WTC11 (cell line): ENCODE measurements around the gene CNTN5. TPM values are rescaled to one million over a fixed set of nuclear protein-coding genes. Genes with fewer than 3 reads are reported as not detected.

Experiments
- ATAC-seq: fragments of 200-7000 bp; cut with Tn5 transposase; 2 replicates; pipeline ENCODE4 v1.10.0; 2021; ENCODE audit warnings: mild to moderate bottlenecking, moderate library complexity
- CTCF ChIA-PET: fragments of 300-600 bp; sonication (Branson Sonifier 250); formaldehyde crosslinking; loops from one replicate; lab custom pipeline; 2021; ENCODE audit warnings: antibody characterized with exemption; lab: Charles Lee
- POLR2A ChIA-PET: fragments of 350-600 bp; sonication (Branson Sonifier 250); formaldehyde crosslinking; loops from one replicate; lab custom pipeline; 2021; ENCODE audit warnings: antibody characterized with exemption; lab: Charles Lee
- DNase-seq: peaks from one replicate; pipeline ENCODE4 v3.0.0; 2021; ENCODE audit warnings: low spot score
- H3K27ac Mint-ChIP-seq: 2 replicates; pipeline ENCODE4 v1.8.0; 2021; ENCODE audit warnings: mixed read lengths
- H3K27me3 Mint-ChIP-seq: 2 replicates; pipeline ENCODE4 v1.8.0; 2021; ENCODE audit warnings: low read depth, mild to moderate bottlenecking, moderate library complexity, mixed read lengths
- H3K36me3 Mint-ChIP-seq: 2 replicates; pipeline ENCODE4 v1.8.0; 2021; ENCODE audit warnings: mixed read lengths
- H3K4me1 Mint-ChIP-seq: 2 replicates; pipeline ENCODE4 v1.8.0; 2022; ENCODE audit warnings: mixed read lengths
- H3K4me3 Mint-ChIP-seq: 2 replicates; pipeline ENCODE4 v1.8.0; 2021; ENCODE audit warnings: mild to moderate bottlenecking, moderate library complexity, mixed read lengths
- H3K9me3 Mint-ChIP-seq: 2 replicates; pipeline ENCODE4 v1.8.0; 2021; ENCODE audit warnings: mixed read lengths
- ATF6 ChIP-seq: sonication (generic); formaldehyde crosslinking; IDR thresholded peaks from 2 replicates; pipeline ENCODE4 v1.8.1; 2023; ENCODE audit warnings: mild to moderate bottlenecking, missing genetic modification reagents
- ELF4 ChIP-seq: sonication (generic); formaldehyde crosslinking; IDR thresholded peaks from 2 replicates; pipeline ENCODE4 v1.8.1; 2022; ENCODE audit warnings: low read depth, mild to moderate bottlenecking, moderate library complexity, missing genetic modification reagents
- FOXP1 ChIP-seq: sonication (generic); formaldehyde crosslinking; IDR thresholded peaks from 2 replicates; pipeline ENCODE4 v1.8.0; 2022; ENCODE audit warnings: missing genetic modification reagents, mild to moderate bottlenecking, moderate library complexity, borderline replicate concordance
- GRHL2 ChIP-seq: fragments of 250-450 bp; sonication (Bioruptor Pico); IDR thresholded peaks from 2 replicates; pipeline ENCODE4 v1.8.0; 2022; ENCODE audit warnings: mild to moderate bottlenecking, moderate library complexity; ENCODE audit not compliant: insufficient replicate concordance, severe bottlenecking
- HMGA2 ChIP-seq: fragments of 250-450 bp; sonication (Bioruptor Pico); IDR thresholded peaks from 2 replicates; pipeline ENCODE4 v1.4.0; 2021; ENCODE audit warnings: mild to moderate bottlenecking, moderate library complexity
- KAT7 ChIP-seq: sonication (generic); formaldehyde crosslinking; IDR thresholded peaks from 2 replicates; pipeline ENCODE4 v1.8.1; 2023; ENCODE audit warnings: missing genetic modification reagents, mild to moderate bottlenecking, borderline replicate concordance
- MLX ChIP-seq: sonication (generic); formaldehyde crosslinking; IDR thresholded peaks from 2 replicates; pipeline ENCODE4 v1.8.1; 2023; ENCODE audit warnings: mild to moderate bottlenecking, missing genetic modification reagents, moderate library complexity
- MXD4 ChIP-seq: fragments of 250-450 bp; sonication (Bioruptor Pico); IDR thresholded peaks from 2 replicates; pipeline ENCODE4 v1.8.0; 2021; ENCODE audit warnings: mild to moderate bottlenecking, moderate library complexity, borderline replicate concordance
- NR3C1 ChIP-seq: sonication (generic); formaldehyde crosslinking; conservative IDR thresholded peaks from 2 replicates; pipeline ENCODE4 v1.8.1; 2023; ENCODE audit warnings: low read depth, mild to moderate bottlenecking, missing genetic modification reagents
- SMAD4 ChIP-seq: sonication (generic); formaldehyde crosslinking; IDR thresholded peaks from 2 replicates; pipeline ENCODE4 v1.8.0; 2022; ENCODE audit warnings: mild to moderate bottlenecking, missing genetic modification reagents
- SOX15 ChIP-seq: fragments of 250-450 bp; sonication (Bioruptor Pico); IDR thresholded peaks from 2 replicates; pipeline ENCODE4 v1.9.0; 2021; ENCODE audit warnings: mild to moderate bottlenecking
- TCF7 ChIP-seq: sonication (generic); formaldehyde crosslinking; IDR thresholded peaks from 2 replicates; pipeline ENCODE4 v1.8.0; 2022; ENCODE audit warnings: mild to moderate bottlenecking, low read depth, missing genetic modification reagents, moderate library complexity
- TEAD1 ChIP-seq: sonication (generic); formaldehyde crosslinking; IDR thresholded peaks from 2 replicates; pipeline ENCODE4 v1.8.0; 2022; ENCODE audit warnings: mild to moderate bottlenecking, missing genetic modification reagents
- TEAD4 ChIP-seq: sonication (generic); formaldehyde crosslinking; IDR thresholded peaks from 2 replicates; pipeline ENCODE4 v1.8.0; 2022; ENCODE audit warnings: mild to moderate bottlenecking, missing genetic modification reagents
- ZNF671 ChIP-seq: fragments of 250-450 bp; sonication (Bioruptor Pico); IDR thresholded peaks from 2 replicates; pipeline ENCODE4 v1.8.0; 2021; ENCODE audit warnings: mild to moderate bottlenecking
- total RNA-seq: library from RNA; stranded (reverse); gene quantifications from 3 replicates; pipeline ENCODE4 v1.2.3, GENCODE V29; 2021
- TF ChIP-seq, protein P1 (sequence below): sonication (generic); formaldehyde crosslinking; IDR thresholded peaks from 2 replicates; pipeline ENCODE4 v1.8.1; 2022; ENCODE audit warnings: missing genetic modification reagents, borderline replicate concordance
- TF ChIP-seq, protein P2 (sequence below): fragments of 200-600 bp; IDR thresholded peaks from 2 replicates; pipeline ENCODE4 v1.8.0; 2022; ENCODE audit warnings: antibody characterized with exemption
- TF ChIP-seq, protein P3 (sequence below): sonication (generic); formaldehyde crosslinking; IDR thresholded peaks from 2 replicates; pipeline ENCODE4 v1.8.0; 2023; ENCODE audit warnings: mild to moderate bottlenecking, missing genetic modification reagents

CNTN5 gene
- total RNA-seq, 1 experiment from 2014 or later = 0.07 TPM

DNA sequence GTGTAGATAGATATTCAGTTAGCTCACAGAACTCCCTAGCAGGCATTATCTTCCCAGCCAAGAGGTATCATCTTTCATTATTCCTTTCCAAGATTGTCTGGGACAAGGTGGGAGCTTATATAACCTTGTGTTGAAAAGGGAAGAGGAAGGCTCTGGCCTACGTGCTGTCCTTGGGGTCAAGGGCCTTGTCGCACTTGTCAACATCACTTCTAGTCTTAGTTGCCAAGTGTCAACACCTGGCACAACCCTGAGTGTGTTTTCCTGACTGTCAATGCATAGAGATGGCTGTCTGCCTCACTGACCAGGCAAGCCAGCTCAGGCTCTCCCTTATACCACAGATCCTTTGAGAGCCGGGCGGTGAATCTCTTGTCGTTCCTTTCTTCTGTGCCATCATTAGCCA is 331.9 kb downstream of the CNTN5 start (continued):
- TF ChIP-seq FOXP1 (CRISPR knock-in tag) = no peak
- no peak for TF ChIP-seq ELF4 (CRISPR knock-in tag)
- TF ChIP-seq ZNF671 (CRISPR knock-in tag) = no peak
- no peak for TF ChIP-seq SMAD4 (CRISPR knock-in tag)

- DNase-seq (no peak), ATAC-seq (no peak)
- no peak overlapping the region for H3K4me3 Mint-ChIP-seq
- CTCF ChIA-PET = no interaction called here
- H3K4me1 Mint-ChIP-seq = peaks cover 6% of the 10 kb centered on the region
- no peaks in the 10 kb centered on the region for H3K36me3 Mint-ChIP-seq
- no peaks in the 10 kb centered on the region for H3K9me3 Mint-ChIP-seq
- POLR2A ChIA-PET = no interaction called here
- no peak overlapping the region for H3K27ac Mint-ChIP-seq
- no peaks in the 10 kb centered on the region for H3K27me3 Mint-ChIP-seq
- TF ChIP-seq TEAD4 (CRISPR knock-in tag) (no peak), SOX15 (no peak), GRHL2 (CRISPR knock-in tag) (no peak), TCF7 (CRISPR knock-in tag) (no peak), MLX (CRISPR knock-in tag) (no peak), MXD4 (no peak), HMGA2 (no peak), ATF6 (CRISPR knock-in tag) (no peak), NR3C1 (CRISPR knock-in tag) (no peak), KAT7 (CRISPR knock-in tag) (no peak), TEAD1 (no peak)
- TF ChIP-seq, protein P1, sequence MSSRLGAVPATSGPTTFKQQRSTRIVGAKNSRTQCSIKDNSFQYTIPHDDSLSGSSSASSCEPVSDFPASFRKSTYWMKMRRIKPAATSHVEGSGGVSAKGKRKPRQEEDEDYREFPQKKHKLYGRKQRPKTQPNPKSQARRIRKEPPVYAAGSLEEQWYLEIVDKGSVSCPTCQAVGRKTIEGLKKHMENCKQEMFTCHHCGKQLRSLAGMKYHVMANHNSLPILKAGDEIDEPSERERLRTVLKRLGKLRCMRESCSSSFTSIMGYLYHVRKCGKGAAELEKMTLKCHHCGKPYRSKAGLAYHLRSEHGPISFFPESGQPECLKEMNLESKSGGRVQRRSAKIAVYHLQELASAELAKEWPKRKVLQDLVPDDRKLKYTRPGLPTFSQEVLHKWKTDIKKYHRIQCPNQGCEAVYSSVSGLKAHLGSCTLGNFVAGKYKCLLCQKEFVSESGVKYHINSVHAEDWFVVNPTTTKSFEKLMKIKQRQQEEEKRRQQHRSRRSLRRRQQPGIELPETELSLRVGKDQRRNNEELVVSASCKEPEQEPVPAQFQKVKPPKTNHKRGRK = no peak
- TF ChIP-seq, protein P2, sequence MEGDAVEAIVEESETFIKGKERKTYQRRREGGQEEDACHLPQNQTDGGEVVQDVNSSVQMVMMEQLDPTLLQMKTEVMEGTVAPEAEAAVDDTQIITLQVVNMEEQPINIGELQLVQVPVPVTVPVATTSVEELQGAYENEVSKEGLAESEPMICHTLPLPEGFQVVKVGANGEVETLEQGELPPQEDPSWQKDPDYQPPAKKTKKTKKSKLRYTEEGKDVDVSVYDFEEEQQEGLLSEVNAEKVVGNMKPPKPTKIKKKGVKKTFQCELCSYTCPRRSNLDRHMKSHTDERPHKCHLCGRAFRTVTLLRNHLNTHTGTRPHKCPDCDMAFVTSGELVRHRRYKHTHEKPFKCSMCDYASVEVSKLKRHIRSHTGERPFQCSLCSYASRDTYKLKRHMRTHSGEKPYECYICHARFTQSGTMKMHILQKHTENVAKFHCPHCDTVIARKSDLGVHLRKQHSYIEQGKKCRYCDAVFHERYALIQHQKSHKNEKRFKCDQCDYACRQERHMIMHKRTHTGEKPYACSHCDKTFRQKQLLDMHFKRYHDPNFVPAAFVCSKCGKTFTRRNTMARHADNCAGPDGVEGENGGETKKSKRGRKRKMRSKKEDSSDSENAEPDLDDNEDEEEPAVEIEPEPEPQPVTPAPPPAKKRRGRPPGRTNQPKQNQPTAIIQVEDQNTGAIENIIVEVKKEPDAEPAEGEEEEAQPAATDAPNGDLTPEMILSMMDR = no peak
- TF ChIP-seq, protein P3, sequence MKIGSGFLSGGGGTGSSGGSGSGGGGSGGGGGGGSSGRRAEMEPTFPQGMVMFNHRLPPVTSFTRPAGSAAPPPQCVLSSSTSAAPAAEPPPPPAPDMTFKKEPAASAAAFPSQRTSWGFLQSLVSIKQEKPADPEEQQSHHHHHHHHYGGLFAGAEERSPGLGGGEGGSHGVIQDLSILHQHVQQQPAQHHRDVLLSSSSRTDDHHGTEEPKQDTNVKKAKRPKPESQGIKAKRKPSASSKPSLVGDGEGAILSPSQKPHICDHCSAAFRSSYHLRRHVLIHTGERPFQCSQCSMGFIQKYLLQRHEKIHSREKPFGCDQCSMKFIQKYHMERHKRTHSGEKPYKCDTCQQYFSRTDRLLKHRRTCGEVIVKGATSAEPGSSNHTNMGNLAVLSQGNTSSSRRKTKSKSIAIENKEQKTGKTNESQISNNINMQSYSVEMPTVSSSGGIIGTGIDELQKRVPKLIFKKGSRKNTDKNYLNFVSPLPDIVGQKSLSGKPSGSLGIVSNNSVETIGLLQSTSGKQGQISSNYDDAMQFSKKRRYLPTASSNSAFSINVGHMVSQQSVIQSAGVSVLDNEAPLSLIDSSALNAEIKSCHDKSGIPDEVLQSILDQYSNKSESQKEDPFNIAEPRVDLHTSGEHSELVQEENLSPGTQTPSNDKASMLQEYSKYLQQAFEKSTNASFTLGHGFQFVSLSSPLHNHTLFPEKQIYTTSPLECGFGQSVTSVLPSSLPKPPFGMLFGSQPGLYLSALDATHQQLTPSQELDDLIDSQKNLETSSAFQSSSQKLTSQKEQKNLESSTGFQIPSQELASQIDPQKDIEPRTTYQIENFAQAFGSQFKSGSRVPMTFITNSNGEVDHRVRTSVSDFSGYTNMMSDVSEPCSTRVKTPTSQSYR (CRISPR knock-in tag) = no peak
These were observed 345.8 kb downstream of the CNTN5 start for GRCh38 chr11:99366546-99366945.
